K562 (cell line): ENCODE results near the gene EVI5L. TPM values are rescaled to one million over a fixed set of nuclear protein-coding genes. Genes with fewer than 3 reads are reported as not detected.

ENCODE experiments used
- ATAC-seq: fragments of 200-7000 bp; cut with Tn5 transposase; 3 replicates; pipeline ENCODE4 v1.9.1; 2020; ENCODE audit warnings: moderate library complexity
- BruUV-seq: library from RNA; stranded (reverse); fragments of 400-500 nt; replicated peaks from 2 replicates; lab custom pipeline; 2021; lab: Mats Ljungman, UMichigan
- CTCF ChIA-PET: fragments of 300-600 bp; formaldehyde crosslinking; extraction: SDS; loops from one replicate; lab custom pipeline; 2021; ENCODE audit warnings: low intra/inter-chr PET ratio; lab: Yijun Ruan, JAX
- POLR2A ChIA-PET: fragments of 300-600, 350-650 bp; sonication (Branson Sonifier 250); formaldehyde crosslinking; extraction: SDS; loops from one replicate; lab custom pipeline; 2021; ENCODE audit warnings: antibody characterized with exemption, inconsistent platforms; lab: Yijun Ruan, JAX
- DNase-seq, 4 experiments: peaks; one replicate each; pipeline versions ENCODE4 v3.0.0 to v3.0.0-alpha.2; 2011 to 2018; ENCODE audit warnings: low spot score in 3 of 4, mixed read lengths in 3 of 4; ENCODE audit errors: extremely low read depth in 1 of 4
- FAIRE-seq: peaks from 2 replicates; lab custom pipeline; 2011; peaks lifted over from hg19 to GRCh38; lab: Jason Lieb, UNC
- H2AFZ ChIP-seq: 2 replicates; pipeline ENCODE4 v1.6.0; 2011; ENCODE audit warnings: low read depth, low read length, control low read depth, inconsistent platforms
- H3K27ac ChIP-seq: fragments of 200-600 bp; 3 replicates; pipeline ENCODE4 v1.8.0; 2011; ENCODE audit warnings: low read depth, mild to moderate bottlenecking, control low read depth, inconsistent platforms, low read length, moderate library complexity, mixed read lengths; ENCODE audit errors: extremely low read depth
- H3K27me3 ChIP-seq, 2 experiments: fragments of 300-600 bp in 1 of 2; 2 replicates in 1 of 2; 3 replicates in 1 of 2; pipeline versions ENCODE4 v1.6.0 to v1.8.0; 2011; ENCODE audit warnings: inconsistent platforms in 2 of 2, low read length in 2 of 2, mild to moderate bottlenecking in 1 of 2, mixed read lengths in 1 of 2, moderate library complexity in 1 of 2; ENCODE audit not compliant: control insufficient read depth in 2 of 2, insufficient read depth in 2 of 2
- H3K36me3 ChIP-seq: fragments of 300-600 bp; 3 replicates; pipeline ENCODE4 v1.8.0; 2011; ENCODE audit warnings: mild to moderate bottlenecking, low read length, inconsistent platforms; ENCODE audit not compliant: control insufficient read depth, insufficient read depth
- H3K4me1 ChIP-seq, 2 experiments: fragments of 200-600 bp in 1 of 2; replicated peaks in 1 of 2; 2 replicates in 1 of 2; 3 replicates in 1 of 2; pipeline versions ENCODE4 v1.5.1 to v1.8.0; 2011; ENCODE audit warnings: inconsistent platforms in 2 of 2, low read length in 2 of 2, mild to moderate bottlenecking in 1 of 2, mixed read lengths in 1 of 2, moderate library complexity in 1 of 2; ENCODE audit not compliant: control insufficient read depth in 2 of 2, insufficient read depth in 2 of 2
- H3K4me2 ChIP-seq: 2 replicates; pipeline ENCODE4 v1.6.1; 2011; ENCODE audit warnings: low read length, control low read depth, inconsistent platforms, mixed read lengths; ENCODE audit not compliant: insufficient read depth
- H3K4me3 ChIP-seq: fragments of 200-600 bp; sonication (generic), shearing (Covaris generic); 2 replicates; pipeline ENCODE4 v1.5.1; 2016; ENCODE audit warnings: control low read depth, inconsistent platforms
- H3K79me2 ChIP-seq: fragments of 200-600 bp; 3 replicates; pipeline ENCODE4 v1.8.0; 2011; ENCODE audit warnings: low read length, inconsistent platforms; ENCODE audit not compliant: control insufficient read depth, insufficient read depth
- H3K9ac ChIP-seq, 2 experiments: 2 replicates each; pipeline versions ENCODE4 v1.6.0 to v1.6.1; 2011; ENCODE audit warnings: low read depth in 2 of 2, low read length in 2 of 2, control low read depth in 1 of 2, inconsistent platforms in 1 of 2, mild to moderate bottlenecking in 1 of 2, mixed read lengths in 1 of 2; ENCODE audit not compliant: insufficient read depth in 1 of 2
- H3K9me1 ChIP-seq: one replicate; pipeline ENCODE4 v1.6.0; 2011; ENCODE audit warnings: inconsistent platforms, mild to moderate bottlenecking, low read length, moderate library complexity; ENCODE audit not compliant: control insufficient read depth, insufficient read depth
- H3K9me3 ChIP-seq: replicated peaks from 2 replicates; pipeline ENCODE4 v1.5.1; 2011; ENCODE audit warnings: low read depth, low read length, inconsistent platforms; ENCODE audit not compliant: control insufficient read depth, insufficient read depth
- H4K20me1 ChIP-seq: replicated peaks from 2 replicates; pipeline ENCODE4 v1.6.1; 2011; ENCODE audit warnings: low read length, inconsistent platforms, mixed read lengths; ENCODE audit not compliant: control insufficient read depth, insufficient read depth
- CEBPB ChIP-seq: fragments of 450-650 bp; IDR thresholded peaks from 2 replicates; pipeline ENCODE4 v1.6.1; 2016; ENCODE audit warnings: missing genetic modification characterization, missing compliant biosample characterization
- CREB5 ChIP-seq: fragments of 250-450 bp; sonication (Bioruptor Pico); IDR thresholded peaks from 2 replicates; pipeline ENCODE4 v1.5.0; 2020; ENCODE audit warnings: mild to moderate bottlenecking
- DACH1 ChIP-seq: fragments of 450-650 bp; IDR thresholded peaks from 2 replicates; pipeline ENCODE4 v1.6.1; 2018; ENCODE audit not compliant: partially characterized antibody
- HBP1 ChIP-seq: fragments of 450-650 bp; formaldehyde crosslinking; IDR thresholded peaks from 2 replicates; pipeline ENCODE4 v1.4.0; 2022; ENCODE audit warnings: missing genetic modification characterization
- KLF6 ChIP-seq: fragments of 250-450 bp; sonication (Bioruptor Pico); IDR thresholded peaks from 2 replicates; pipeline ENCODE4 v1.4.0; 2020; ENCODE audit warnings: mild to moderate bottlenecking, moderate library complexity, borderline replicate concordance
- PHTF2 ChIP-seq: fragments of 250-450 bp; sonication (Bioruptor Pico); IDR thresholded peaks from 2 replicates; pipeline ENCODE4 v1.5.0; 2021; ENCODE audit warnings: mild to moderate bottlenecking
- POLR3A ChIP-seq: IDR thresholded peaks from 2 replicates; pipeline ENCODE4 v1.6.1; 2011; ENCODE audit warnings: borderline replicate concordance, mild to moderate bottlenecking, moderate library complexity; ENCODE audit not compliant: insufficient read length, insufficient read depth; ENCODE audit errors: extremely low read depth
- TAF9B ChIP-seq: fragments of 450-650 bp; IDR thresholded peaks from 2 replicates; pipeline ENCODE4 v1.6.1; 2018; ENCODE audit warnings: mild to moderate bottlenecking; ENCODE audit not compliant: partially characterized antibody
- ZBTB49 ChIP-seq: sonication (generic); formaldehyde crosslinking; IDR thresholded peaks from 2 replicates; pipeline ENCODE4 v1.8.0; 2022; ENCODE audit warnings: missing genetic modification reagents, mild to moderate bottlenecking, borderline replicate concordance
- ZFPM2 ChIP-seq: fragments of 250-450 bp; sonication (Bioruptor Pico); IDR thresholded peaks from 2 replicates; pipeline ENCODE4 v1.5.1; 2022; ENCODE audit warnings: mild to moderate bottlenecking
- ZNF584 ChIP-seq: fragments of 200-800 bp; sonication (Bioruptor generic); IDR thresholded peaks from 2 replicates; pipeline ENCODE4 v1.6.1; 2016; ENCODE audit warnings: low read depth, mild to moderate bottlenecking, missing genetic modification characterization, missing compliant biosample characterization
- ZNF707 ChIP-seq: fragments of 250-450 bp; sonication (Bioruptor Pico); conservative IDR thresholded peaks from 2 replicates; pipeline ENCODE4 v1.8.0; 2022; ENCODE audit warnings: inconsistent platforms, mild to moderate bottlenecking, moderate library complexity
- WGBS: fragments of 100-300 bp; shearing (Covaris generic); methylation state at CpG from one replicate; pipeline ENCODE4 v1.1.6; 2016; ENCODE audit warnings: low coverage, mixed read lengths; ENCODE audit not compliant: insufficient coverage; ENCODE audit errors: missing lambda C conversion rate; 5-methylcytosine and 5-hydroxymethylcytosine counted together
- in situ Hi-C: fragments of 300-500 bp; cut with MboI; formaldehyde crosslinking; loops from 4 replicates; pipeline ENCODE4 v1.15.0; 2018; ENCODE audit warnings: inconsistent platforms, mixed read lengths
- intact Hi-C: fragments of 100-400 bp; cut with micrococcal nuclease; formaldehyde crosslinking; loops from 2 replicates; pipeline ENCODE4 v1.14.2; 2022
- polyA plus RNA-seq, 8 experiments: library from polyadenylated mRNA; depleted of rRNA in 4 of 8; stranded (reverse) in 5 of 8; unstranded in 3 of 8; fragments of >200 nt; fragmentation: Nextera tagmentation in 2 of 8; fragmentation: Illumina TruSeq in 1 of 8; extraction: Ambion mirVana in 2 of 8; extraction: Trizol in 1 of 8; gene quantifications; 2 replicates each; pipeline versions ENCODE4 v1.2.1 to v1.2.3, GENCODE V29; 2011 to 2014; ENCODE audit warnings: inconsistent platforms in 1 of 8, missing spikeins in 1 of 8
- total RNA-seq, 7 experiments: library from RNA; depleted of rRNA in 6 of 7; stranded (reverse); fragments of >200 nt in 6 of 7; fragmentation: Illumina TruSeq in 2 of 7; extraction: Trizol in 2 of 7; gene quantifications; 2 replicates each; pipeline versions ENCODE4 v1.2.1 to v1.2.3, GENCODE V29; 2011 to 2021; ENCODE audit warnings: low replicate concordance in 1 of 7
- TF ChIP-seq, protein P1 (sequence below): IDR thresholded peaks from 2 replicates; pipeline ENCODE4 v1.6.1; 2016; ENCODE audit warnings: missing genetic modification characterization, missing compliant biosample characterization
- TF ChIP-seq, protein P2 (sequence below): fragments of 450-650 bp; IDR thresholded peaks from 2 replicates; pipeline ENCODE4 v1.6.1; 2017; ENCODE audit warnings: antibody characterized with exemption

The EVI5L gene
- total and polyA plus RNA-seq, 9 of the 15 experiments (the other 6 are each of a cell fraction or from before 2014, with no cell fraction given), result 0.69 to 1.8 (median 1.2) TPM; not detected in 2

DNA sequence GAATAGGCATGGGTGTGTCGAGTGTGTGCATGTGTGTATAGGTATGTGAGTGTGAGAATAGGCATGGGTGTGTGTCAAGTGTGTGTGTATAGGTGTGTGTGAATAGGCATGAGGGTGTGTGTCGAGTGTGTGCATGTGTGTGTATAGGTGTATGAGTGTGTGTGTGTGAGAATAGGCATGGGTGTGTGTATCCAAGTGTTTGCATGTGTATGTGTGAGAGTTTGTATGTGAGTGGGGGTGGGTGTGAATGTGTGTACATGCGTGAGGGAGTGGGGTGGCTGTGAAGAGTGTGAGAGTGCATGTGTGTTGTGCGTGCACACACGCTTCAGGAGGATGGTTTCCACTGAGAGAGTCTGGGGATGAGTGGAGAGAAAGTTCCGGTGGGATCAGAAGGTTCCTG lies 13.5 kb downstream of the EVI5L start:
- in situ Hi-C loops, result no loop called here
- BruUV-seq, result no TSS peak
- CTCF ChIA-PET, result no interaction called here
- TF ChIP-seq, protein P1, sequence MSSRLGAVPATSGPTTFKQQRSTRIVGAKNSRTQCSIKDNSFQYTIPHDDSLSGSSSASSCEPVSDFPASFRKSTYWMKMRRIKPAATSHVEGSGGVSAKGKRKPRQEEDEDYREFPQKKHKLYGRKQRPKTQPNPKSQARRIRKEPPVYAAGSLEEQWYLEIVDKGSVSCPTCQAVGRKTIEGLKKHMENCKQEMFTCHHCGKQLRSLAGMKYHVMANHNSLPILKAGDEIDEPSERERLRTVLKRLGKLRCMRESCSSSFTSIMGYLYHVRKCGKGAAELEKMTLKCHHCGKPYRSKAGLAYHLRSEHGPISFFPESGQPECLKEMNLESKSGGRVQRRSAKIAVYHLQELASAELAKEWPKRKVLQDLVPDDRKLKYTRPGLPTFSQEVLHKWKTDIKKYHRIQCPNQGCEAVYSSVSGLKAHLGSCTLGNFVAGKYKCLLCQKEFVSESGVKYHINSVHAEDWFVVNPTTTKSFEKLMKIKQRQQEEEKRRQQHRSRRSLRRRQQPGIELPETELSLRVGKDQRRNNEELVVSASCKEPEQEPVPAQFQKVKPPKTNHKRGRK, result no peak
- TF ChIP-seq, protein P2, sequence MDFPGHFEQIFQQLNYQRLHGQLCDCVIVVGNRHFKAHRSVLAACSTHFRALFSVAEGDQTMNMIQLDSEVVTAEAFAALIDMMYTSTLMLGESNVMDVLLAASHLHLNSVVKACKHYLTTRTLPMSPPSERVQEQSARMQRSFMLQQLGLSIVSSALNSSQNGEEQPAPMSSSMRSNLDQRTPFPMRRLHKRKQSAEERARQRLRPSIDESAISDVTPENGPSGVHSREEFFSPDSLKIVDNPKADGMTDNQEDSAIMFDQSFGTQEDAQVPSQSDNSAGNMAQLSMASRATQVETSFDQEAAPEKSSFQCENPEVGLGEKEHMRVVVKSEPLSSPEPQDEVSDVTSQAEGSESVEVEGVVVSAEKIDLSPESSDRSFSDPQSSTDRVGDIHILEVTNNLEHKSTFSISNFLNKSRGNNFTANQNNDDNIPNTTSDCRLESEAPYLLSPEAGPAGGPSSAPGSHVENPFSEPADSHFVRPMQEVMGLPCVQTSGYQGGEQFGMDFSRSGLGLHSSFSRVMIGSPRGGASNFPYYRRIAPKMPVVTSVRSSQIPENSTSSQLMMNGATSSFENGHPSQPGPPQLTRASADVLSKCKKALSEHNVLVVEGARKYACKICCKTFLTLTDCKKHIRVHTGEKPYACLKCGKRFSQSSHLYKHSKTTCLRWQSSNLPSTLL, result no peak
- TF ChIP-seq TAF9B (no peak), ZNF707 (CRISPR knock-in tag) (no peak), DACH1 (no peak), PHTF2 (CRISPR knock-in tag) (no peak), ZNF584 (CRISPR knock-in tag) (no peak), CEBPB (no peak), CREB5 (no peak), HBP1 (CRISPR knock-in tag) (no peak), ZBTB49 (CRISPR knock-in tag) (no peak), ZFPM2 (no peak), POLR3A (no peak), KLF6 (CRISPR knock-in tag) (no peak)

More for the DNA sequence above, 13.5 kb downstream of the EVI5L start:
- Histone ChIP-seq H4K20me1 (peaks cover 8% of the 10 kb centered on the region; the same call in 1 of the 2 replicates), H2AFZ (no peak overlapping the region), H3K27ac (no peak overlapping the region), H3K9me3 (peaks cover 12% of the 10 kb centered on the region), H3K9me1 (peaks cover 3% of the 10 kb centered on the region), H3K4me2 (no peak overlapping the region), H3K4me3 (no peak overlapping the region), H3K27me3 (peaks cover 9 to 39% of the 10 kb centered on the region in 2 experiments; a peak in 4 of 5 replicates), H3K36me3 (no peaks in the 10 kb centered on the region), H3K4me1 (peaks cover 0 to 12% of the 10 kb centered on the region in 2 experiments; a peak in 1 of 5 replicates), H3K79me2 (no peaks in the 10 kb centered on the region), H3K9ac (no peak overlapping the region)
- FAIRE-seq, result no peak
- no peak for DNase-seq
- POLR2A ChIA-PET, result interaction anchor here (1.1 kb wide), 1 partner anchor 14 kb away, joined by 3 read pairs; no protein-coding TSS in a partner anchor
- WGBS, result 35% methylated on average over 6 of the region's 6 CpGs
- intact Hi-C loops, result no loop called here
- ATAC-seq, result no peak
